Right lobe of liver (tissue), 4 donors: Measurements from ENCODE around the gene CD300LB.

Experiments
- POLR2A ChIP-seq: fragments of 450-650 bp; IDR thresholded peaks from one replicate; pipeline ENCODE4 v1.6.1; 2017; ENCODE audit warnings: antibody characterized with exemption, mild to moderate bottlenecking
- TF ChIP-seq, protein P1 (sequence below), 4 donors: fragments of 200-600 bp in 3 of 4; fragments of 450-650 bp in 1 of 4; IDR thresholded peaks; one replicate each; pipeline versions ENCODE4 v1.5.1 to v1.8.0; 2016 to 2022; ENCODE audit warnings: antibody characterized with exemption in 4 of 4, mild to moderate bottlenecking in 2 of 4
- donor health status: DM: no; HTN: no; CAD: no.
- donor health status: DM: no; HTN: no; CAD: no.
- donor health status: DM: no; HTN: yes; CAD: no.

DNA sequence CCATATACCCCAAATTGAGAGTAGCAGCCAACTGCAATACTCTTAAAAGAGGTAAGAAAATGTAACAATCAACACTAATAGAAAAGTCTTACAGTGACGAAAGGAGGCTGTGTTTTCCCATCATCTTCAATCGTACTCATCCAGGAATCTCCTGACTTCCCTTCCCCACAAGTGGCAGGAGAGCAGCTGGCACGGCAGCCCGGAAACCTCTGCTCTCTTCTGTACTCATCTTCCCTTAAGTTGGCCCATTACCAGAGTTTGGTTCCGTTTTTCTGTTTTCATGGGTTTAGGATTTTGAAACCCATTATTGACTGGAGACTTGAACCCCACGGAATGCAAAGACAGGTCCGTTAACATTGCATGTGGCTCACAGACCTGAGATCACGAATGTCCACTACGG is 47.7 kb upstream of the CD300LB start:
- TF ChIP-seq, protein P1, sequence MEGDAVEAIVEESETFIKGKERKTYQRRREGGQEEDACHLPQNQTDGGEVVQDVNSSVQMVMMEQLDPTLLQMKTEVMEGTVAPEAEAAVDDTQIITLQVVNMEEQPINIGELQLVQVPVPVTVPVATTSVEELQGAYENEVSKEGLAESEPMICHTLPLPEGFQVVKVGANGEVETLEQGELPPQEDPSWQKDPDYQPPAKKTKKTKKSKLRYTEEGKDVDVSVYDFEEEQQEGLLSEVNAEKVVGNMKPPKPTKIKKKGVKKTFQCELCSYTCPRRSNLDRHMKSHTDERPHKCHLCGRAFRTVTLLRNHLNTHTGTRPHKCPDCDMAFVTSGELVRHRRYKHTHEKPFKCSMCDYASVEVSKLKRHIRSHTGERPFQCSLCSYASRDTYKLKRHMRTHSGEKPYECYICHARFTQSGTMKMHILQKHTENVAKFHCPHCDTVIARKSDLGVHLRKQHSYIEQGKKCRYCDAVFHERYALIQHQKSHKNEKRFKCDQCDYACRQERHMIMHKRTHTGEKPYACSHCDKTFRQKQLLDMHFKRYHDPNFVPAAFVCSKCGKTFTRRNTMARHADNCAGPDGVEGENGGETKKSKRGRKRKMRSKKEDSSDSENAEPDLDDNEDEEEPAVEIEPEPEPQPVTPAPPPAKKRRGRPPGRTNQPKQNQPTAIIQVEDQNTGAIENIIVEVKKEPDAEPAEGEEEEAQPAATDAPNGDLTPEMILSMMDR (IDR thresholded peaks at IDR 0.05), result no peak
- no peak for TF ChIP-seq POLR2A
